ENCODE results near the gene ADARB2.

DNA sequence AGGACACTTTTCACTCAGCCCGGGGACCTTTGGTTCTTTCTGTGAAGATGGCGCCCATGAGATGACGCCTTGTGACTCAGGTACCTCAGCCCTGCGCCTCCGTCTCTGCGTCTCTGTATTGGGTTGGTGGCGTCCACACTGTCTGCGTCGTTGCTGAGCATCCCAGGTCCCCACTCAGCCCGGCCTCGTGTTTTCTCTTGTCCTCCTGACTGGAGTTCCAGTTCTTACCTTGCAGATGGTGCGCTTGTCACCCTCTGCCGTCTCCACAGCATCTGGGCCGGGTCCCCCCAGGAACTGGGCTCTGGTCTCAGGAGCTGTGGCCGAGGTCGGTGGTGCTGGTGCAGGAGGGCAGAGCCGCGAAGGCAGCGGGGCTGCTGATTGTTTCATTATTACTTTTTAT lies 530.7 kb downstream of the ADARB2 start:
- TF ChIP-seq, protein P1, sequence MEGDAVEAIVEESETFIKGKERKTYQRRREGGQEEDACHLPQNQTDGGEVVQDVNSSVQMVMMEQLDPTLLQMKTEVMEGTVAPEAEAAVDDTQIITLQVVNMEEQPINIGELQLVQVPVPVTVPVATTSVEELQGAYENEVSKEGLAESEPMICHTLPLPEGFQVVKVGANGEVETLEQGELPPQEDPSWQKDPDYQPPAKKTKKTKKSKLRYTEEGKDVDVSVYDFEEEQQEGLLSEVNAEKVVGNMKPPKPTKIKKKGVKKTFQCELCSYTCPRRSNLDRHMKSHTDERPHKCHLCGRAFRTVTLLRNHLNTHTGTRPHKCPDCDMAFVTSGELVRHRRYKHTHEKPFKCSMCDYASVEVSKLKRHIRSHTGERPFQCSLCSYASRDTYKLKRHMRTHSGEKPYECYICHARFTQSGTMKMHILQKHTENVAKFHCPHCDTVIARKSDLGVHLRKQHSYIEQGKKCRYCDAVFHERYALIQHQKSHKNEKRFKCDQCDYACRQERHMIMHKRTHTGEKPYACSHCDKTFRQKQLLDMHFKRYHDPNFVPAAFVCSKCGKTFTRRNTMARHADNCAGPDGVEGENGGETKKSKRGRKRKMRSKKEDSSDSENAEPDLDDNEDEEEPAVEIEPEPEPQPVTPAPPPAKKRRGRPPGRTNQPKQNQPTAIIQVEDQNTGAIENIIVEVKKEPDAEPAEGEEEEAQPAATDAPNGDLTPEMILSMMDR (IDR thresholded peaks at IDR 0.05; ENCODE audit: low read depth, low read length, missing input control): no peak
- TF ChIP-seq YY1 (IDR thresholded peaks at IDR 0.05) (no peak), EGR1 (IDR thresholded peaks at IDR 0.05; ENCODE audit: low read depth in 2 of 2) (no peak)
